Body of pancreas (tissue), 4 donors: ENCODE measurements around the gene LSM3. TPM values are rescaled to one million over a fixed set of nuclear protein-coding genes. Genes with fewer than 3 reads are reported as not detected.
A peak's percentile ranks its signal among the peaks of the same experiment; 100 is the strongest.

ENCODE experiments used
- ATAC-seq: fragments of 150-250 bp; one replicate; pipeline ENCODE4 v1.9.1; 2016
- DNase-seq, 4 donors: peaks; one replicate each; pipeline ENCODE4 v3.0.0-alpha.2; 2019
- H3K27ac ChIP-seq, 4 donors: fragments of 200-600 bp; sonication (generic); 1 replicate in 3 of 4; 2 replicates in 1 of 4; pipeline versions ENCODE4 v1.5.1 to v1.6.1; 2016 to 2019; ENCODE audit warnings: mild to moderate bottlenecking in 1 of 4, mixed read lengths in 1 of 4, moderate library complexity in 1 of 4
- H3K27me3 ChIP-seq, 2 donors: fragments of 200-600 bp; sonication (generic); one replicate each; pipeline ENCODE4 v1.6.0; 2016; ENCODE audit warnings: mild to moderate bottlenecking in 1 of 2
- H3K36me3 ChIP-seq, 2 donors: fragments of 200-600 bp; sonication (generic); replicated peaks in 1 of 2; 2 replicates each; pipeline ENCODE4 v1.5.1; 2016; ENCODE audit warnings: low read depth in 2 of 2; ENCODE audit not compliant: insufficient read depth in 1 of 2
- H3K4me1 ChIP-seq: fragments of 200-600 bp; sonication (generic); one replicate; pipeline ENCODE4 v1.6.0; 2016
- H3K4me3 ChIP-seq, 2 donors: fragments of 200-600 bp; sonication (generic); 1 replicate in 1 of 2; 2 replicates in 1 of 2; pipeline ENCODE4 v1.5.1; 2016 to 2019
- H3K9me3 ChIP-seq, 3 donors: fragments of 200-600 bp; sonication (generic); 1 replicate in 2 of 3; 2 replicates in 1 of 3; pipeline ENCODE4 v1.5.1; 2016
- CTCF ChIP-seq, 7 experiments: fragments of 450-650 bp in 4 of 7; fragments of 200-600 bp in 3 of 7; sonication (generic) in 3 of 7; IDR thresholded peaks; one replicate each; pipeline ENCODE4 v1.5.1; 2016 to 2019; ENCODE audit warnings: antibody characterized with exemption in 7 of 7
- POLR2A ChIP-seq, 3 donors: fragments of 450-650 bp; IDR thresholded peaks; one replicate each; pipeline ENCODE4 v1.6.1; 2016; ENCODE audit warnings: antibody characterized with exemption in 3 of 3, mild to moderate bottlenecking in 2 of 3
- WGBS, 2 donors: methylation state at CpG; one replicate each; pipeline ENCODE4 v1.1.5; 2017; 5-methylcytosine and 5-hydroxymethylcytosine counted together
- intact Hi-C: fragments of 100-400 bp; cut with DNase I; formaldehyde crosslinking; loops from one replicate; pipeline ENCODE4 v1.15.1; 2023
- total RNA-seq, 2 donors: library from RNA; depleted of rRNA; stranded (reverse); fragments of >200 nt; gene quantifications; one replicate each; pipeline ENCODE4 v1.1.0, GENCODE V29; 2016

LSM3 gene
- total RNA-seq, 2 donors from 2014 or later = 5.3 to 6.0 TPM

- ATAC-seq (peak; percentile 68), DNase-seq (peak in 2 of 4 donors; percentile 25 to 42)
- H3K4me3 ChIP-seq = no peak overlapping the region
- no peaks in the 10 kb centered on the region for H3K4me1 ChIP-seq
- intact Hi-C loops = no loop called here
- no peak overlapping the region for H3K27ac ChIP-seq
- WGBS, 2 donors = 71 to 72% methylated on average over 4 to 5 of the region's 5 CpGs
- no peak for TF ChIP-seq CTCF (IDR thresholded peaks at IDR 0.05)
- TF ChIP-seq POLR2A (IDR thresholded peaks at IDR 0.05) = no peak
- H3K9me3 ChIP-seq = no peaks in the 10 kb centered on the region
- H3K36me3 ChIP-seq = no peaks in the 10 kb centered on the region
- no peaks in the 10 kb centered on the region for H3K27me3 ChIP-seq
Measured at GRCh38 chr3:14248849-14249523, 70.4 kb downstream of the LSM3 start.

Other genes with a start within 250 kb of the LSM3 start
- 1 to 10 TPM; 1.3 to 7.0 TPM for gene CHCHD4, start 53.9 kb upstream of the LSM3 start, total RNA-seq
- gene TMEM43, start 53.8 kb upstream of the LSM3 start, total RNA-seq = 10 to 100 TPM; 21.8 to 38.4 TPM
- 10 to 100 TPM; 33.2 to 34.9 TPM for gene XPC, start 216 bp upstream of the LSM3 start, total RNA-seq
- 1 to 10 TPM; 4.9 to 5.7 TPM for gene SLC6A6, start 223.8 kb downstream of the LSM3 start, total RNA-seq